Measurements from ENCODE around the gene DGCR6.
"Not testable (repeated sequence)": the region's sequence is repeated elsewhere in the genome, so short reads cannot be mapped to it uniquely, and the experiment has no call there.

Gene DGCR6

DNA sequence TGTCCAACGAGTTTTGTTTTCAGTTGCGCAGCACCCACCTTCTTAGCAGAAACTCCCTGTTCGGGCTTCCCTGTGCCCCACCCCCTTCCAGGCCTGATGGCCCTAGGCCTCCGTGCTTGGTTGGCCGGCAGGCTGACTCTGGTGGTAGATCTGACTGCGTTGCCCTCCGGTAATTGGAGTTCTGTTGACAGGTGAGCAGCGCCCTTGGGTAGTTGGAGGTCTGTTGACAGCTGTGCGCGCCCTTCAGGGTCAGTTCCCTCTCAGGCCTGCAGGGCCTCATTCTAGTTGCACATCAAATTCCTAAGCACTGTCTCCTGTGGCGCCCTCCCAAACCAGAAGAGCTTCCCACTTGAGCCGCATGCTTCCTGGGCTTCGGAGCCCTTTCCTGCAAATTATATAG lies 776 bp downstream of the DGCR6 start:
- H3K36me3 ChIP-seq: no peaks in the 10 kb centered on the region
- DNase-seq: peak; percentile 8
- TF ChIP-seq, protein P1, sequence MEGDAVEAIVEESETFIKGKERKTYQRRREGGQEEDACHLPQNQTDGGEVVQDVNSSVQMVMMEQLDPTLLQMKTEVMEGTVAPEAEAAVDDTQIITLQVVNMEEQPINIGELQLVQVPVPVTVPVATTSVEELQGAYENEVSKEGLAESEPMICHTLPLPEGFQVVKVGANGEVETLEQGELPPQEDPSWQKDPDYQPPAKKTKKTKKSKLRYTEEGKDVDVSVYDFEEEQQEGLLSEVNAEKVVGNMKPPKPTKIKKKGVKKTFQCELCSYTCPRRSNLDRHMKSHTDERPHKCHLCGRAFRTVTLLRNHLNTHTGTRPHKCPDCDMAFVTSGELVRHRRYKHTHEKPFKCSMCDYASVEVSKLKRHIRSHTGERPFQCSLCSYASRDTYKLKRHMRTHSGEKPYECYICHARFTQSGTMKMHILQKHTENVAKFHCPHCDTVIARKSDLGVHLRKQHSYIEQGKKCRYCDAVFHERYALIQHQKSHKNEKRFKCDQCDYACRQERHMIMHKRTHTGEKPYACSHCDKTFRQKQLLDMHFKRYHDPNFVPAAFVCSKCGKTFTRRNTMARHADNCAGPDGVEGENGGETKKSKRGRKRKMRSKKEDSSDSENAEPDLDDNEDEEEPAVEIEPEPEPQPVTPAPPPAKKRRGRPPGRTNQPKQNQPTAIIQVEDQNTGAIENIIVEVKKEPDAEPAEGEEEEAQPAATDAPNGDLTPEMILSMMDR (IDR thresholded peaks at IDR 0.05; ENCODE audit: low read depth, low read length): no peak
- no peaks in the 10 kb centered on the region for H3K4me1 ChIP-seq
- no peaks in the 10 kb centered on the region for H3K27me3 ChIP-seq
- no peaks in the 10 kb centered on the region for H3K9me3 ChIP-seq
- H3K4me3 ChIP-seq (ENCODE audit: low read depth, low read length): no peak overlapping the region

DNA sequence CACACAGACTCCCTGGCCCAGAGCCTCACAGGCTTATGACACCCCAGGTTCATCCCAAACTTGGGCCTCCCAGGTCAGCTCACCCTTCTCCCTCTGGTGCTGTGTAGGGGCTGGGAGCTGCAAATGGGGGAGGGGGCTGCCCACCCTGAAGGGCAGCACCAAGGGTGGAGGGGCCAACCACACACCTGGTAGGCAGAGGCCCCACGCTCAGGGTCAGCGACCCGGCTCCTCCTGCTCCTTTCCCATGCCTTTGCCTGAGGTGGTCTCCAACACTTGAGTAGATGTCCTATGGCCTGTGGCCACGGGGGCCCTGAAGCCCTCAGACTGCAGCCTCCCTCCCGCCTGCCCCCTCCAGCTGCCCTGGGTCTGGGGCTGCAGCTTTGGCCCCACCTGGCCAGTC lies 3.4 kb downstream of the DGCR6 start:
- no peaks in the 10 kb centered on the region for H3K9me3 ChIP-seq
- H3K36me3 ChIP-seq: no peaks in the 10 kb centered on the region
- no peak for DNase-seq
- TF ChIP-seq, protein P1 (IDR thresholded peaks at IDR 0.05; ENCODE audit: low read depth, low read length): no peak
- H3K27me3 ChIP-seq: no peaks in the 10 kb centered on the region
- no peak overlapping the region for H3K4me3 ChIP-seq (ENCODE audit: low read depth, low read length)
- no peaks in the 10 kb centered on the region for H3K4me1 ChIP-seq

DNA sequence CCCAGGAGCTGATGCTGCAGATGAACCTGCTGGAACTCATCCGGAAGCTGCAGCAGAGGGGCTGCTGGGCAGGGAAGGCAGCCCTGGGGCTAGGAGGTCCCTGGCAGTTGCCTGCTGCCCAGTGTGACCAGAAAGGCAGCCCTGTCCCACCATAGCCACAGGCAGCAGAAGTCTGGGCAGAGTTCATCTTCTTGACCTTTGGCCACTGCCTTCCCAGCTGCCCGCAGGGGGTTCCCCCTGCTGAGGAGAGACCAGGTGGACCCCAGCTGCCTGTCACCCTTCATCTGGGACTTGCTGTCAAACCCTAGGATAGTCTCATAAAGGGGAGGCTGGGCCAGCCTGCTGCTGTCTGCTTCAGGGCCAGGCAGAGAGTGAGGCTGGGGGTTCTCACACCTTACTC lies 5.4 kb downstream of the DGCR6 start:
- not testable (repeated sequence) for H3K36me3 ChIP-seq; H3K27me3 ChIP-seq; DNase-seq; H3K4me3 ChIP-seq (ENCODE audit: low read depth, low read length); H3K9me3 ChIP-seq; H3K4me1 ChIP-seq

DNA sequence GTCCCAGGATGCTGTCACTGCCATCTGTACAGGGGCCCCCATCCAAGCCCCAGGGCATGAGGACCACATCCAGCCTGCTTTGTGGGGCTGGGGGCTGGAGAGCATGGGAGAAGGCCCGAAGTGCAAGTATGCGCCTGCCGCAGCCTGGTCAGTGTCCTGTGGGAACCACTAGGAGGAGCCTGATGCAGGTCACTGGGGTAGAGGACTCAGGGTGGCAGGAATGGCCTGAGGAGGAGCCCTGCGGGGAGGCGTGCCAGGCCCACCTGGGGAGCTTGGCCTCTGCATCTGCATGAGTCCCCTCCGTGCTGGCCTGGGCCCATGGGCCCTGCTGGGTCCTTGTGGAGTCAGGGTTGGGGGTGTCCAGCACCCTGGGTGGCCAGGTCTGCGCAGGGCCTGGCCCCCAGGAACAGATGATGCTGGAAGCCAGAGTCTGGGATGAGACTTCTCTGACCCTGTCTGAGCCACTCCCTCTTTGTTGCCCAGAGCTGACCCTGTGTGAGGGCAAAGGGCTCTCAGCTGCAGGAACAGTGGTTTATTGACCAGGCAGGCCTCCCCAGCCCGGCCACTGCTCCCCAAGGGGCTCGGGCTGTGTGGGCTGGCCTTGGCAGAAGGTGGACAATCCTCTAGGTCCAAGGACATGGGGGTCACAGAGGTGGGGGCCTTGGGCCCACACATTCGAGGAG lies 6.3 kb downstream of the DGCR6 start:
- not testable (repeated sequence) for H3K4me1 ChIP-seq; H3K27me3 ChIP-seq; DNase-seq; H3K36me3 ChIP-seq; H3K9me3 ChIP-seq; H3K4me3 ChIP-seq (ENCODE audit: low read depth, low read length)

DNA sequence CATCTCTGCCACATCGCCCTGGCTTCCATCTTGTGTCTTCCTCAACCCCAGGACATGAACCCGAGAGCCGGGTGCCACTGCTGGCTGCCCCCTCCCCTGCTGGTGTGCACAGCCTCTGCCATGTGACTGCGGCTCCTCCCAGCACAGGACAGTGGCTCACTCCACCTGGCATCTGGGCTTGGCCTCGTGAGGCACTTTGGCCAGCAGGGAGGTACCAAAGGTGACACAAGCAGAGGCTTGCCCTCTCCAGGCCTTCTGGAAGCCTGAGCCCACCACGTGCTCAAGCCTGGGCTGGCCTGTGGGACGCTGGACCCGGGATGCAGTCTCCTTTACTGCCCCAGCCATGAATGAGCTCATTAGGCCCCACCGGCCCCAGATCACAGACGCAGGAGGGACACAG lies 8.4 kb downstream of the DGCR6 start:
- H3K36me3 ChIP-seq; H3K27me3 ChIP-seq; H3K4me1 ChIP-seq; H3K9me3 ChIP-seq; DNase-seq; H3K4me3 ChIP-seq (ENCODE audit: low read depth, low read length): not testable (repeated sequence)

DNA sequence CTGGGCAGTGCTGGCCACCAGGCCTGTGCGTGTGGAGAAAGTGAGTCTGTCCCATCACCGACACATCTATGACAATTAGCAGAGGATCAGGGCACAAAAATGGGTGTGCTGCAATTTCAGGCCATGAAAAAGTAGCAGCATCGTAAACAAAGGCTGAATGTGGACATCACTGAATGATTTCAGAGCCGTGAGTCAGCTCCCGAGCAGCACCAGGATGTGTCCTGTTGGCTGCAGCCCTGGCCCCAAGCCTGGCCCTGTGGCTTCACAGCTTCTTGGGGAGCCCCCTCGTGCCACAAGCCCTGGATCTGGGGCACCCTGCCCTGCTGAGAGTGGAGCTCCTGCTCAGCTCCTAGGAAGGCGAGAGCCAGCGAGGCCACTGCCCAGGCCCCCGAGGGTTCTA lies 9.4 kb downstream of the DGCR6 start:
- not testable (repeated sequence) for H3K36me3 ChIP-seq; H3K4me3 ChIP-seq (ENCODE audit: low read depth, low read length); H3K4me1 ChIP-seq; DNase-seq; H3K9me3 ChIP-seq; H3K27me3 ChIP-seq

DNA sequence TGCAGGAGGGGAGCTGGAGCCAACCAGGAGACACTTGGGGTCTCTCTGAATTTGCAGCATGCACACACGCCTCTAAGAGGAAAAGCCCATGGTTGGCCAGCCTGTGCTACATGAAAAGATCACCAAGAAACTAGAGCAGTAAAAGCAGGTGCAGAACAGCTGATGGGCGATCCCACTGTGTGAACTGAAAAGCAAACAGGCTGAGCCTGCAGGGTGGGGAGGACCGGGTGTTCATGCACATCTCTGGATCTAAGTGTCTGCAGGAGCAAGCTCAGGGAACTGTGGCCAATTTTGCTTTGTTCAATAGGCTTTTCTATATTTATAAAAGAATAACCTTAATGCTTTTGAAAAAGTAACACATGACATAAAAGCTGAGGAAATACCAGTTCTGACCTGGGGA lies 11.7 kb downstream of the DGCR6 start:
- H3K27me3 ChIP-seq; H3K4me3 ChIP-seq (ENCODE audit: low read depth, low read length); H3K4me1 ChIP-seq; DNase-seq; H3K9me3 ChIP-seq; H3K36me3 ChIP-seq: not testable (repeated sequence)

DNA sequence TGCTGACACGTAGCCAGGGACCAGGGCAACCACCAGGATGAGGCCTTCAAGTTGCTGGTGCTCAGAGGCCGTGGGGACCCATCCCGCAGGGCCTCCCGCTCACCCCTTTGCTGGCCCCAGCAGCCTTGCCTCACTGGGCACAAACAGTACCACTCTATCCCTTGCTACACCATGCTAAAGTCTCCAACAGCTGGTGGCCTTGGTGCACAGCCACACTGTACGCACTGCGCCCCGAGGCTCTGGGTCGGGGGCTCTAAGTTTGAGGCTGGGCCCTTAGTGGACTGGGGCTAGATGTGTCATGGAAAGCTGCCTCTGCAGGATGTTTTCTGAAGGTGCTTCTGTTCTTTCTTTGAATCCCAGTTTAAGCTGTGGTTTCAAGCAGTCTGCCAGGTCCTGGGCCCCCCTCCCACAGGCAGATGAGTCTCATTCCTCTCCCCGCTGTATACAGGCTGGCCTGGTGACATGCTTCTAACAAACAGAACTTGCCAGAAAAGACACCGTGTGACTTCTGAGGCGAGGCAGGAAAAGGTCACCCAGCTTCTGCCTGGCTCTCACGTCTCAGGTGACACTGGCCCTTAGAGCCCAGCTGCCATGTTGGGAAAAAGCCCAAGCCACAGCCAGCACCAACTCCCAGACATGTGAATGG lies 14.3 kb downstream of the DGCR6 start:
- not testable (repeated sequence) for H3K27me3 ChIP-seq; H3K4me1 ChIP-seq; DNase-seq; H3K4me3 ChIP-seq (ENCODE audit: low read depth, low read length); H3K9me3 ChIP-seq; H3K36me3 ChIP-seq

DNA sequence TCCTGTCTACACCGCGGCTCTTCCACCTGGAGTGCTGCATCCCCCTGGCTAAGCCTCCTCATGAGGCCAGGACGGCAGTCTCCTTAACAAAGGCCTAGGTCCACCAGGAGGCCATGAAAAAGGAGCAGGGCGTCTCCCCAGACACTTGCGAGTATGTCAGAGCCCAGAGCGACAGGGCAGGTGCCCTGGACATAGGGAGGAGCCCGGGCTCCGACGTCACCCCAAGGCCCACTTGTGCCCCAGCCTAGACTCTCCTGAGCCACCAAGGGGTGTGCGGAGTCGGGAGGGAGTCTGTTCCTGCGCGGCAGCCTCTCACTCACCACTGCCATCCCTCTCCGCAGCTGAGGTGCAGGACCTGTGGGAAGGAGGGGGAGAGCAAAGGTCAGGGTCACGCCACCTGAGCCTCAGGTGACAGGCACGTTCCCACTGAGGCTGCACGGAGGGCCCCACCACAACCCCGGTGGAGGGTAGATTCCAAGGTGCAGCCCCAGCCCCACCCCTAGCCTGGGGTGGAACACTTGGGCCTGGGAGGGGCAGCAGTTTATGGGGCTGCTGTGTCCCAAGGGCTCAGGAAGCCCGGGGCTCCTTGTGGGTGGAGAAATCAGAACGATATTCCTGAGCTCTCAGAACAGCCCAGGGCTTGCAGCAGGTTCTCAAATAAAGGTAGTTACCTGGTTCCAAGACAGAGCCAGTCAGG lies 19.4 kb downstream of the DGCR6 start:
- Histone ChIP-seq H3K4me1 (no peaks in the 10 kb centered on the region), H3K9me3 (no peaks in the 10 kb centered on the region), H3K36me3 (no peaks in the 10 kb centered on the region), H3K4me3 (ENCODE audit: low read depth, low read length) (no peak overlapping the region), H3K27me3 (no peaks in the 10 kb centered on the region)
- DNase-seq: no peak
- TF ChIP-seq, protein P1 (IDR thresholded peaks at IDR 0.05; ENCODE audit: low read depth, low read length): no peak
